Transverse colon (tissue), 4 donors: Measurements from ENCODE around the gene PLSCR1. TPM values are rescaled to one million over a fixed set of nuclear protein-coding genes. Genes with fewer than 3 reads are reported as not detected.

Experiments
- DNase-seq: peaks from one replicate; pipeline ENCODE4 v3.0.0-alpha.2; 2019
- H3K27ac ChIP-seq, 4 donors: fragments of 200-600 bp; sonication (generic); 2 replicates each; pipeline ENCODE4 v1.5.1; 2016 to 2018; ENCODE audit warnings: inconsistent platforms in 4 of 4
- H3K27me3 ChIP-seq: fragments of 200-600 bp; sonication (generic); 2 replicates; pipeline ENCODE4 v1.5.1; 2017; ENCODE audit warnings: inconsistent platforms
- H3K36me3 ChIP-seq, 4 donors: fragments of 200-600 bp; sonication (generic); 2 replicates each; pipeline ENCODE4 v1.5.1; 2017 to 2019; ENCODE audit warnings: inconsistent platforms in 4 of 4
- H3K4me1 ChIP-seq, 4 donors: fragments of 200-600 bp; sonication (generic); 2 replicates each; pipeline ENCODE4 v1.5.1; 2017 to 2020; ENCODE audit warnings: inconsistent platforms in 4 of 4
- H3K4me3 ChIP-seq, 4 donors: fragments of 200-600 bp; sonication (generic); 1 replicate in 1 of 4; 2 replicates in 3 of 4; pipeline versions ENCODE4 v1.5.1 to v1.6.1; 2017 to 2019; ENCODE audit warnings: inconsistent platforms in 4 of 4
- H3K9me3 ChIP-seq, 2 donors: fragments of 200-600 bp; sonication (generic); 2 replicates each; pipeline ENCODE4 v1.5.1; 2017 to 2019; ENCODE audit warnings: inconsistent platforms in 2 of 2
- EP300 ChIP-seq: sonication (generic); formaldehyde crosslinking; IDR thresholded peaks from one replicate; pipeline ENCODE4 v1.6.1; 2017; ENCODE audit warnings: antibody characterized with exemption, low read depth
- POLR2A ChIP-seq: fragments of 450-650 bp; IDR thresholded peaks from one replicate; pipeline ENCODE4 v1.6.1; 2016; ENCODE audit warnings: antibody characterized with exemption, mild to moderate bottlenecking, moderate library complexity
- POLR2AphosphoS5 ChIP-seq, 3 donors: sonication (generic); formaldehyde crosslinking; IDR thresholded peaks; one replicate each; pipeline ENCODE4 v1.6.1; 2016; ENCODE audit warnings: antibody characterized with exemption in 3 of 3
- WGBS, 2 donors: methylation state at CpG; one replicate each; pipeline ENCODE4 v1.1.5; 2018; ENCODE audit warnings: low coverage in 1 of 2; 5-methylcytosine and 5-hydroxymethylcytosine counted together
- in situ Hi-C, 4 donors: fragments of 200-750 bp; cut with MboI; loops; one replicate each; pipeline versions ENCODE4 v1.15.0 to v1.15.1; 2017; ENCODE audit warnings: low sequenced_read_pairs in 3 of 4, low pct_ligation_motif_present in 1 of 4, low pct_unique_long_range_greater_than_20kb in 1 of 4
- intact Hi-C: fragments of 100-400 bp; cut with DNase I; formaldehyde crosslinking; loops from one replicate; pipeline ENCODE4 v1.15.1; 2023; ENCODE audit warnings: low total_unique reads
- total RNA-seq, 4 donors: library from RNA; depleted of rRNA; stranded (reverse); fragments of >200 nt; gene quantifications; one replicate each; pipeline ENCODE4 v1.1.0, GENCODE V29; 2016
- TF ChIP-seq, protein P1 (sequence below), 5 experiments: fragments of 200-600 bp in 3 of 5; fragments of 450-650 bp in 2 of 5; sonication (generic) in 3 of 5; IDR thresholded peaks; 1 replicate in 2 of 5; 2 replicates in 3 of 5; pipeline ENCODE4 v1.5.1; 2016 to 2017; ENCODE audit warnings: antibody characterized with exemption in 5 of 5, inconsistent platforms in 3 of 5, mild to moderate bottlenecking in 2 of 5, moderate library complexity in 1 of 5

Gene PLSCR1, protein sequence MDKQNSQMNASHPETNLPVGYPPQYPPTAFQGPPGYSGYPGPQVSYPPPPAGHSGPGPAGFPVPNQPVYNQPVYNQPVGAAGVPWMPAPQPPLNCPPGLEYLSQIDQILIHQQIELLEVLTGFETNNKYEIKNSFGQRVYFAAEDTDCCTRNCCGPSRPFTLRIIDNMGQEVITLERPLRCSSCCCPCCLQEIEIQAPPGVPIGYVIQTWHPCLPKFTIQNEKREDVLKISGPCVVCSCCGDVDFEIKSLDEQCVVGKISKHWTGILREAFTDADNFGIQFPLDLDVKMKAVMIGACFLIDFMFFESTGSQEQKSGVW
- total RNA-seq: 100 to 1,000 TPM; 101 to 333 (median 214) TPM

DNA sequence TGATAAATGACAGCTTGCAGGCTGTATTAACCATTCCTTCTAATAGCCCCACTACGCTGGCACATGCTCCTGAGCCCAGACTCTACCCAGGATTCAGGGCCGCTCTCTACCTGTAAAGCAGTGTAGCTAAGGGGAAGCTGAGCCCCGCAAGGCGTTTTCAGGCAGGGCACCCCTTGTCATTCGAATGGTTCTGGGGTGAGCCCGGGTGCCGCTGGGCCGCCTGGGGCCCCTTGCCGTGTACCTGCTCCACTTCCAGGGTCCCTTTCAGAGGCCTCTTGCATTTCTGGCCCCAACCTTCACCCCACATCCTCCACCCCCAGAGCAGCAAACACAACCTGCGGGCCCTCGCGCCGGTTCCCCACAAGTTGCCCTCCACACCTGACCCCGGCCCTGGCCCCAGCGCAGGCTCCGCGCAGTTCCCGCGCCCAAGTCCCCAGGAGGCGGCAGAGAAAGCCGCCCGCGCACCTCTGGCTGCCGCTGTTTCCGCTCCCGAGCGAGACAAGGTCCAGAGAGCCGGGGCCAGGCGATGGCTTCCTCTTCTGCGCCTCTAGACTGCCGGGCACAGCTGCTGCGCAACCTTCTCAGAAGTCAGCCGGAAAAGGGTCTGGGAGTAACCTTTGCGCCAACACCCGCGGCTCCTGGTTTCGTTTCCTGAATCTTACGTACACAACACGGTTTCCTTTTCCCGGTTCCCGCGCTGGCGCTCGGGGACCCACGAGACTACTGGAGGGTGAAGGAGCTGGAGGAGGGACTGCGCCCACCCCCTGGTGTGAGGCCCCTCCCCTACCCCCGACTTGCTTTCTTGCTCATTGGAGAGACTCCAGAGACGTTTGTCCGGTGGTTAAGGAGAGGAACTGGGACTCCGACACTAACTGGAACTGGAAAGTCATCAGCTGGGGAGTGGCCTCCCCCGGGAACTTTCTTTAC, at the start of gene PLSCR1:
TSS of gene PLSCR1 (minus strand) at position 606 of the 927 bp plus-strand sequence. CDS start 8,055 bp downstream, outside the sequence.
- Histone ChIP-seq H3K4me3 (peak within 1 kb of the TSS; percentile 48 to 96 (median 74)), H3K4me1 (peaks cover 6 to 47% (median 32%) of the 10 kb centered on the region in 4 donors), H3K36me3 (no peaks in the 10 kb centered on the region), H3K27ac (peak within 1 kb of the TSS; percentile 95 to 98 (median 97)), H3K9me3 (no peaks in the 10 kb centered on the region), H3K27me3 (no peaks in the 10 kb centered on the region)
- DNase-seq: peak; percentile 95
- peak; percentile 94 to 97 (median 97) for TF ChIP-seq POLR2AphosphoS5 (IDR thresholded peaks at IDR 0.05)
- TF ChIP-seq, protein P1, sequence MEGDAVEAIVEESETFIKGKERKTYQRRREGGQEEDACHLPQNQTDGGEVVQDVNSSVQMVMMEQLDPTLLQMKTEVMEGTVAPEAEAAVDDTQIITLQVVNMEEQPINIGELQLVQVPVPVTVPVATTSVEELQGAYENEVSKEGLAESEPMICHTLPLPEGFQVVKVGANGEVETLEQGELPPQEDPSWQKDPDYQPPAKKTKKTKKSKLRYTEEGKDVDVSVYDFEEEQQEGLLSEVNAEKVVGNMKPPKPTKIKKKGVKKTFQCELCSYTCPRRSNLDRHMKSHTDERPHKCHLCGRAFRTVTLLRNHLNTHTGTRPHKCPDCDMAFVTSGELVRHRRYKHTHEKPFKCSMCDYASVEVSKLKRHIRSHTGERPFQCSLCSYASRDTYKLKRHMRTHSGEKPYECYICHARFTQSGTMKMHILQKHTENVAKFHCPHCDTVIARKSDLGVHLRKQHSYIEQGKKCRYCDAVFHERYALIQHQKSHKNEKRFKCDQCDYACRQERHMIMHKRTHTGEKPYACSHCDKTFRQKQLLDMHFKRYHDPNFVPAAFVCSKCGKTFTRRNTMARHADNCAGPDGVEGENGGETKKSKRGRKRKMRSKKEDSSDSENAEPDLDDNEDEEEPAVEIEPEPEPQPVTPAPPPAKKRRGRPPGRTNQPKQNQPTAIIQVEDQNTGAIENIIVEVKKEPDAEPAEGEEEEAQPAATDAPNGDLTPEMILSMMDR (IDR thresholded peaks at IDR 0.05): no peak
- TF ChIP-seq EP300: peak; percentile 89
- peak; percentile 96 for TF ChIP-seq POLR2A
- in situ Hi-C loops (no loop called here), intact Hi-C loops (no loop called here)
- WGBS, 2 donors: 0% methylated on average over 2 to 34 of the region's 51 CpGs

DNA sequence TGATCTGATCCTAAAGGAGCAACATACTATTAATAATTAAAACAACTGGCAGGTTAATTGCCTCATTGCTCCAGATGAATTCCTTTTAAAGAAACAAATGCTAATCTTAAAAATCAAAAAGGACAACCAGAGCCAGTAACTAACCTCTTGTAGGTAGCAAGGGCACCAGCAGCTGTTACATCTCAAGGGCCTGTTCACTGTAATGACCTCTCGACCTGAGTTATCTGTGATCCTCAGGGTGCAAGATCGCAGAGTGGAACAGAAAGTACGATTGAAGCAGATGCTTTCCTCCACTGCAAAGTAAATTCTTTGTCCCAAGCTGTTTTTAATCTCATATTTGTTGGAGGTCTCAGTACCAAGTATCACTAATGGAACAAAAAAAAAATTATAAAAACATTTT, 49.4 kb upstream of the PLSCR1 start:
- intact Hi-C loops: no loop called here
- Histone ChIP-seq H3K4me3 (no peak overlapping the region), H3K27me3 (no peaks in the 10 kb centered on the region), H3K4me1 (no peaks in the 10 kb centered on the region), H3K27ac (no peak overlapping the region), H3K9me3 (no peaks in the 10 kb centered on the region), H3K36me3 (no peaks in the 10 kb centered on the region)
- in situ Hi-C loops: loop anchor here (25.0 kb wide), 3 partner anchors 256 to 531 kb away; no protein-coding TSS in a partner anchor
- 83 to 85% methylated on average over 3 of the region's 3 CpGs for WGBS, 2 donors
- no peak for DNase-seq
- TF ChIP-seq POLR2A: no peak
- TF ChIP-seq POLR2AphosphoS5 (IDR thresholded peaks at IDR 0.05): no peak
- TF ChIP-seq EP300: no peak
- TF ChIP-seq, protein P1 (IDR thresholded peaks at IDR 0.05): no peak

DNA sequence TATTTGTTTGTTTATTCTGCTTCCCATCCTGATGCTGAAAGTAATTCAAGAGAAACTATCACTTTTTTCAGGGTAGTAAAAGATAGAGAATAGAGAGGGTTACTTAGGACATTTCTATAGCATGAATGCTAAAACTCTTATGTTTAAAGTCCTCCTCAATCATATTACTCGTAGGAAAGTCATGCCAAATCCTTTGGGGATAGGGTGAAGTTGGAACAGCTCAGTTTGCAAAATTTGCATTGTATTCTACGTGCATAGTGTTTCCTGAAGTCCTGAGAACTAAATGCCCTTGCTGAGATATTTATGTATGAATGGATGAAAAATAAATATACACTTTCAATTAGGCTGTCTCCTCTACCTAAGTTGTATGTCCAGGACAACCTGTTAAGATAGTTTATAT, 46.1 kb upstream of the PLSCR1 start:
- in situ Hi-C loops (loop anchor here (25.0 kb wide), 3 partner anchors 253 to 528 kb away; no protein-coding TSS in a partner anchor), intact Hi-C loops (no loop called here)
- Histone ChIP-seq H3K27me3 (no peaks in the 10 kb centered on the region), H3K9me3 (no peaks in the 10 kb centered on the region), H3K36me3 (no peaks in the 10 kb centered on the region), H3K27ac (no peak overlapping the region), H3K4me3 (no peak overlapping the region), H3K4me1 (no peaks in the 10 kb centered on the region)
- TF ChIP-seq, protein P1 (IDR thresholded peaks at IDR 0.05): no peak
- TF ChIP-seq POLR2A (no peak), EP300 (no peak), POLR2AphosphoS5 (IDR thresholded peaks at IDR 0.05) (no peak)
- no peak for DNase-seq
- WGBS, 2 donors: 51 to 53% methylated on average over 2 of the region's 2 CpGs

DNA sequence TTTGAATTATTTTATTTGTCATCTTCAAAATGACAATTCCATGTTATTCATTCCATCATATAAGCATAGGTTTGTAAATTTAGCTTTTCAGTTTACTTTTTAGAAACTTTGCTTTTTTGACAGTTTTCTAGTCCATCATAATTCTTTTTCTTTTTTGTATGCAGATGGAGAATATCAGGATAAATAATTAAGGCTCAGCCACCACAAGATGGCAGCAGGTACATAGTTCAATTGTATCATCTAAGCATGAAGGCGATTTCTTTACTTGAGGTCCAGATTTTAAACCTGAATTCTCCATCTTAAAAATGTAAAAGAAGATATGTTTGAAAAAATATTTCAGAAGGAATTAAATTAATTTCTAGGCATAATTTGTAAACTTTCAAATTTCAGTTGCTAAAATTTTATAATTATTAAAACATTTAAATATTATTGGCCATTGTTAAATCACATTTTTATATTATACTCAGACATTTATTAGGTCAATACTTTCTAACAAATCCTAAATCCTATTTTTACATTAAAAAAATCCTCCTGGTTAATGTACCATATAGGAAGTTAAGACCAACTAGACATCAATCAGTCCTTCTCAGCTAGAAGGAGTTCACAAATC, 45.6 kb upstream of the PLSCR1 start:
- DNase-seq: peak; percentile 12
- Histone ChIP-seq H3K27ac (no peak overlapping the region), H3K4me3 (no peak overlapping the region), H3K9me3 (no peaks in the 10 kb centered on the region), H3K4me1 (no peaks in the 10 kb centered on the region), H3K27me3 (no peaks in the 10 kb centered on the region), H3K36me3 (no peaks in the 10 kb centered on the region)
- TF ChIP-seq EP300 (no peak), POLR2AphosphoS5 (IDR thresholded peaks at IDR 0.05) (no peak)
- TF ChIP-seq, protein P1 (IDR thresholded peaks at IDR 0.05): peak; percentile 41 to 52 (median 50)
- in situ Hi-C loops (loop anchor here (10.0 to 25.0 kb wide), 4 partner anchors 253 to 528 kb away; no protein-coding TSS in a partner anchor), intact Hi-C loops (no loop called here)
- WGBS, 2 donors: 0% methylated on average over 1 of the region's 1 CpG
